Amygdala (tissue), 56 donors: ENCODE measurements around the gene RFPL2.
"Not testable (repeated sequence)": the region's sequence is repeated elsewhere in the genome, so short reads cannot be mapped to it uniquely, and the experiment has no call there.

Source experiments
- DNase-seq, 56 donors: peaks; one replicate each; lab custom pipeline; 2025; lab: John Stamatoyannopoulos, UW

Gene RFPL2

DNA sequence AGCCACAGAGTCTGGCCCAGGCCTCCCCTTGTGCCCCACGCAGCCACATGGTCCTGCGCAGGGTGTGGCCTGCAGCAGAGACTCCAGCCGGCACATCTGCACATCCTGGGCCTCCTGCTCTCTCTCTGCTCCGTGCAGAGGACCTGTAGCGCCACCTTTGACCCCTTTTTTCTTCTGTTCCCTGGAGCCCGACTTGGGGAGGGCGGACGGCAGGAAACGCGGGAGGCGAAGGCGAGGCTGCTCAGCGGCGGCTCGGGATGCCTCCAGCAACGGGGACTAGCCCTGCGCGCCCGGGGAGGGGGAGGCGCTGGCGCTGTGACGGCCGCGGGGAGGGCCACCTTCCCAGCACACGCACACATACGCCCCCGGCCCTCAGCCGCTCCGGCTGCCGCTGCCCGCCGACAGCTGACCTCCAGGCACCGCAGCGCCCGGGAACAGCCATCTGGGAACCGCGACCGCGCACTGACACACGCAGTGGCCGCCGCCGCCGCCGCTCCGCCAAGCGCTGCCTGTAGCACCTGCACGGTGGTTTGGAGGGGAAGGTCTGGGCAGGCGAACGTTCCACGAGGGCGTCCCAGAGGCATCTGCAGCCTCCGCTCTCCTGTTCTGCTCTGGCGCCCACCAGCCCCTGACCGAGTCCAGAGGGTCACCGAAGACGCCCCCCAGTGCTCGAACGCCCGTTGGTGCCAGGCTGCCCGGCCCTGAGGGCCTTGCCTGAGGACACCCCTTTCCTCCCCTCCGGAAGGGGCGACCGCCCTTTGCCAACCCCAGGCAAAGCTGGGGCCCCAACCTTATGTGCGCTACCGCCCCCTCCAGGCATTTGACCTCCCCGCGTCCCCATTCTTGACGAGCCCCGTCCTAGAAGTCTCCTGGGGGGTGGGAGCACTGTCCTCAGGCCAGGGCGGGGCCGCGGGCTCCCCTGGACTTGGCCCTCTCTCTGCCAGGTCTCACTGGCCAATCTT is 28.9 kb downstream of the RFPL2 start:
- peak in 3 of 56 donors; percentile 10 to 21 (median 14) for DNase-seq

- no peak for DNase-seq
Measured at GRCh38 chr22:32175115-32175514, 29.8 kb downstream of the RFPL2 start.

- no peak for DNase-seq
Measured at GRCh38 chr22:32165681-32166080, 39.2 kb downstream of the RFPL2 start.

DNA sequence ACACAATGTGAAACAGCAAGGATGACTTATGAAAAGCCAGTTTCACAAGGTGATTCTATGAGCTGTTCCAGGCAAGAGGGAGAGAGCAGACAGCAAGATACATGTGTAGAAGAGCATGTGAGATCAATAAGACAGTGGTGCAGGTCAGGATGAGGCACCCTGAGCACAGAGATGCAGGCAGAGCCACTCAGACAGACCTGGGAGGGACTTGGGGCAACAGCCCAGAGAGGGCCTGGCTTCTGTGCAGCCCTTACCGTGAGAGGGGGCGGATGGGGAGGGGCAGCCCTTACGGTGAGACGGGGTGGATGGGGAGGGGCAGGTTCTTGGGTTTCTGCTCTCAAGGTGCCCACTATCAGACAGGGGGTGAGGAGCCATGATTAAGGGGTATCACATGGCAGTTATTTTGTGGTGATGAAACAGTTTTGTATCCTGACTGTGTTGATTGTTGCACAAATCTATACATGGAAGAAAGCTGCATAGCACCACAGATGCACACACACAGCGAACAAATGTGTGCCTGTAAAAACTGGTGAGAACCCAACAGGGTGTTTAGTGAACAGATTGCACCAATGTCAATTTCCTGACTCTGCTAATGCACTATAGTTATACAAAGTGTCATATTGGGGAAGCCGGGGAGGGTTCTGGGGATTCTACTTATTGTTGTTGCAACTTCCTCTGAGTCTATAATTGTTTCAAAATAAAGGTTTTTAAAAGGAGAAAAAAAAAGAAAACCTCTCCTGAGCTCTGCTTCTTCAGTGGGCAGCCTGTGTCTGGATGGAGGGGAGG is 40.6 kb downstream of the RFPL2 start:
- DNase-seq = no peak

DNA sequence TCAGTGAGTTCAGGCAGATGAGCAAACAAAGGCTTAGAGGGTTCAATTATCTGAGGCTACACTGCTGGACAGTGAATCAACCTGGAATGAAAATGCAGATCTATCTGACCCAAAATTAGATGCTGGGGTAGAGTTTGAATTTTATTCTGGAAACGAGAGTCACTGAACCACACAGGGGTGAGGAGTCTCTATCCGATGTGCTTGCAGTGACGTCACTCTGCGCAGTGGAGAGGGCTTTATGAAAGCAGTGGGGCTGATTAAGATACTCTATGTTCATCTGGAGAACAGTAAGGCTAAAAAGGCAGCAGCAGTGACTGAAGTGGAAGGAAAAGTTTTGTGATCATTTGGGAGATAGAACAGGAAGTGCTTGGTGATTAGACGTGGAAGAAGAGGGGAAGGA is 44.5 kb downstream of the RFPL2 start:
- not testable (repeated sequence) for DNase-seq

DNA sequence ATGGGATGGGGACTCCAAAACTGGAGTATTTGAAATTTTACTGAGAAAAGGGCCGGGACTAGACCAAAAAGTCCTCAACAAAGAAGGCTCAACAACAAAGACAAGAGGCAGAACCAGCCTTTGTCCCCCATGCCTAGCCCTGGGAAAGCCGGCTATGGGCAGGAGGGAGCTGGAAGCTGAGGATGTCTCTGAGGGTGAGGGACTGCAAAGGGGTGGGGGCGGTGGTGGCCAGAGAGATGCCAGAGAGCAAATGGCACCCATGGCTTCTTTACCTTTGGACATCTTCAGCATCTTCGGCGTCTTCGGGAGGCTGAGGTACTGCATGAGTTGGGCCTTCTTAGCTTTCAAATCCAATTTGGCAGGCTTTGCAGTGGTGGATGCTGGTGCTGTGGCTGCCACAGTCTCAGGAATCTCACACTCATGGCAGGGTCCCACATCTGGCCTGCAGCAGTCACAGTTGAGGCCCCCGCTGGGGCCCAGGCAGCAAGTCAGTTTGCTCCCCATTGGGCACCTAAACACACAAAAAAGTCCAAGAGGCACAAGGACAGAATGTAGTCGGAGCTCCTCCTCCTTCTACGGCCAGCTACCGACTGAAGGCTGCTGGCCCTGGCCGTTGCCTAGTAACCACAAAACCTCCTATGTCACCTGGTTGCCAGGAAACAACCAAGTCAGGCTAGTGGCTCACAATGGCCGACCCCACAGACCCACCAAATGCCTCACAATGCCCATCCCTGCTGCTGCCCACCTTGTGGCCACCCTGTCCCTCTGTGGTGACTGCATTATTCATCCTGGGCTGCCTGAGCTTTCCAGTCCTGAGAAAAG is 46.0 kb downstream of the RFPL2 start, which contains the start of gene C22orf42:
Gene C22orf42, minus strand, starts transcription at position 592 of the 822 bp plus-strand sequence. Its CDS starts 88 bp downstream, at position 504.
- no peak for DNase-seq

DNA sequence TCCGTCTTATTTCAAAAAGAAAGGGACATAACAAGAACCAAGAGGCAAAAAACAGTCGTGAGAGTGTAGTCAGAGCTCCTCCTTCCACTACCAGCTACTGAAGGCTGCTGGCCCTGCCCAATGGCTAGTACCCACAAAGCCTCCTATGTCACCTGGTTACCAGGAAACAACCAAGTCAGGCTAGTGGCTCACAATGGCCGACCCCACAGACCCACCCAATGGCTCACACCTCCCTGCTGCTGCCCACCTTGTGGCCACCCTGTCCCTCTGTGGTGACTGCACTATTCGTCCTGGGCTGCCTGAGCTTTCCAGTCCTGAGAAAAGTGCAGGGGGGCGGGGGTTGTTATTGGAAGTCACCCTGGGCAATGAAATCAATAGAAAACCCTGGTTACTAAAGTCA is 47.2 kb downstream of the RFPL2 start:
- DNase-seq = not testable (repeated sequence)

- not testable (repeated sequence) for DNase-seq
Measured at GRCh38 chr22:32154727-32155126, 50.1 kb downstream of the RFPL2 start.

DNA sequence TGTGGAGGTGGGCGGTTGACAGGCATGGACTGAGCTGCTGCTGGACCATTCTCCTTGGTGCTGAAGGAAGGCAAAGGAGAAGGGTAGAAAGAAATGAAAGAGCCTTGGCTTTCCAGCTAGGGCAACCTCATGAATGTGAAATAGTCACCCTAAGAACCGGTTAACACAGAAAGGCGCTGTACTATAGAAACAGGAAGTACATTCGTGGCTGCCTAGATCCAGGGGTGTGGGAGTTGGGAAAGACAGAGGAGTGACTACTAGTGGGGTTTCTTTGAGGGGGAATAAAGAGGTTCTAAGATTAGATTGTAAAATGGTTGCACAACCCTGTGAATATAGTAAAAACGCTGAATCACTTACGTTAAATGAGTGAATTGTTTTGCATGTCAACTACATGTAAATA is 53.2 kb downstream of the RFPL2 start:
- not testable (repeated sequence) for DNase-seq

DNA sequence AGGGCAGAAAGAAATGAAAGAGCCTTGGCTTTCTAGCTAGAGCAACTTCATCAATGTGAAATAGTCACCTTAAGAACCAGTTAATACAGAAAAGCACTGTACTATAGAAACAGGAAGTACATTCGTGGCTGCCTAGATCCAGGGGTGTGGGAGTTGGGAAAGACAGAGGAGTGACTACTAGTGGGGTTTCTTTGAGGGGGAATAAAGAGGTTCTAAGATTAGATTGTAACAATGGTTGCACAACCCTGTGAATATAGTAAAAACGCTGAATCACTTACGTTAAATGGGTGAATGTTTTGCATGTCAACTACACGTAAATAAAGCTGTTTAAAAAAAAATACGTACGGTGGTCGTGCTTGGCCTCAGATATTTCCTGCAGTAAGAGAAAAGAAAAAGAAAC is 54.2 kb downstream of the RFPL2 start:
- DNase-seq = not testable (repeated sequence)

GRCh38 chr22:32148372-32148771 is 56.5 kb downstream of the RFPL2 start:
- not testable (repeated sequence) for DNase-seq

GRCh38 chr22:32147128-32147527 is 57.7 kb downstream of the RFPL2 start:
- DNase-seq = not testable (repeated sequence)

GRCh38 chr22:32144496-32145274 is 60.2 kb downstream of the RFPL2 start:
- no peak for DNase-seq

- no peak for DNase-seq
Measured at GRCh38 chr22:32142600-32142999, 62.3 kb downstream of the RFPL2 start.

- not testable (repeated sequence) for DNase-seq
Measured at GRCh38 chr22:32140688-32141087, 64.2 kb downstream of the RFPL2 start.
